ENCODE results near the gene RANBP1. TPM values are rescaled to one million over a fixed set of nuclear protein-coding genes. Genes with fewer than 3 reads are reported as not detected.
A peak's percentile ranks its signal among the peaks of the same experiment; 100 is the strongest.

Gene RANBP1
- total RNA-seq, 1 donor from 2014 or later, result 79.5 TPM

GRCh38 chr22:20140107-20140445 is 24.2 kb downstream of the RANBP1 start:
- H3K27me3 Mint-ChIP-seq (ENCODE audit: low read depth), result no peaks in the 10 kb centered on the region
- DNase-seq (ENCODE audit: low spot score), result no peak
- no peaks in the 10 kb centered on the region for H3K9me3 Mint-ChIP-seq (ENCODE audit: low read depth)
- peaks cover 1% of the 10 kb centered on the region for H3K36me3 Mint-ChIP-seq (ENCODE audit: low read depth)
- no peak overlapping the region for H3K4me3 Mint-ChIP-seq (ENCODE audit: unreplicated experiment)
- no peak for TF ChIP-seq CTCF (IDR thresholded peaks at IDR 0.05)
- no peak overlapping the region for H3K27ac Mint-ChIP-seq (ENCODE audit: unreplicated experiment)
- peaks cover 42% of the 10 kb centered on the region for H3K4me1 Mint-ChIP-seq (ENCODE audit: low read depth)

- Mint-ChIP-seq H3K4me3 (ENCODE audit: unreplicated experiment) (no peak overlapping the region), H3K27me3 (ENCODE audit: low read depth) (no peaks in the 10 kb centered on the region), H3K9me3 (ENCODE audit: low read depth) (no peaks in the 10 kb centered on the region), H3K4me1 (ENCODE audit: low read depth) (peaks cover 38% of the 10 kb centered on the region), H3K36me3 (ENCODE audit: low read depth) (peaks cover 1% of the 10 kb centered on the region), H3K27ac (ENCODE audit: unreplicated experiment) (peak overlapping the region; percentile 57)
- no peak for TF ChIP-seq CTCF (IDR thresholded peaks at IDR 0.05)
- DNase-seq (ENCODE audit: low spot score), result no peak
Measured at GRCh38 chr22:20140521-20140964, 24.6 kb downstream of the RANBP1 start.

GRCh38 chr22:20141186-20142077 is 25.5 kb downstream of the RANBP1 start:
- Mint-ChIP-seq H3K4me1 (ENCODE audit: low read depth) (peaks cover 35% of the 10 kb centered on the region), H3K27me3 (ENCODE audit: low read depth) (no peaks in the 10 kb centered on the region), H3K4me3 (ENCODE audit: unreplicated experiment) (no peak overlapping the region), H3K27ac (ENCODE audit: unreplicated experiment) (peak overlapping the region; percentile 77), H3K36me3 (ENCODE audit: low read depth) (peaks cover 1% of the 10 kb centered on the region), H3K9me3 (ENCODE audit: low read depth) (no peaks in the 10 kb centered on the region)
- TF ChIP-seq CTCF (IDR thresholded peaks at IDR 0.05), result no peak
- no peak for DNase-seq (ENCODE audit: low spot score)

GRCh38 chr22:20142711-20143621 is 27.1 kb downstream of the RANBP1 start:
- DNase-seq (ENCODE audit: low spot score), result no peak
- Mint-ChIP-seq H3K9me3 (ENCODE audit: low read depth) (no peaks in the 10 kb centered on the region), H3K4me3 (ENCODE audit: unreplicated experiment) (no peak overlapping the region), H3K27me3 (ENCODE audit: low read depth) (no peaks in the 10 kb centered on the region), H3K36me3 (ENCODE audit: low read depth) (peaks cover 1% of the 10 kb centered on the region), H3K4me1 (ENCODE audit: low read depth) (peaks cover 22% of the 10 kb centered on the region), H3K27ac (ENCODE audit: unreplicated experiment) (no peak overlapping the region)
- TF ChIP-seq CTCF (IDR thresholded peaks at IDR 0.05), result no peak
